Dedifferentiated amniotic fluid mesenchymal stem cell (primary cell): ENCODE results near the gene OR5M3.

Experiments
- DNase-seq: peaks from one replicate; pipeline ENCODE4 v3.0.0-alpha.2; 2016; ENCODE audit errors: extremely low spot score

Gene OR5M3

DNA sequence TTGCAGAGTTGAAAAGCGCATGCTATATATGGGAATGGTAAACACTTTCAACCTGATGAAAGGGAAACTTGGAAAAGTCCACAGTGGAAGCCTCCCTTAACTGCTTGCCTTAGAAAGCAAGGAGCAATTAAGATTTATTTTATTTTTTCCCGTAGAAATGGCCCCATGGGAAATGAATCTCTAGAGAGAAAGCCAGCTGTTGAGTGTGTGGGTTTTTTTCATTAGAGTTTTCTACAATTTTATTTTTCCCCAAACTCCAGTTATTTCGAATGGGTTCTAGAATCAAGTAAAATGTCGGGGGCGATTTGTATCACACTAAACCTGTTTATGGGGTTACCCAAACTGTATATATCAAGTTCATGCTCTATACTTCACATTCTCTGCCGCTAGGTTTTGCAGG lies at the start of gene OR5M3:
OR5M3 (minus strand) TSS at position 101 of the 400 bp plus-strand sequence. CDS start 2,855 bp downstream, outside the sequence.
- no peak for DNase-seq

GRCh38 chr11:56522008-56522407 lies 48.9 kb upstream of the OR5M3 start:
- no peak for DNase-seq

DNA sequence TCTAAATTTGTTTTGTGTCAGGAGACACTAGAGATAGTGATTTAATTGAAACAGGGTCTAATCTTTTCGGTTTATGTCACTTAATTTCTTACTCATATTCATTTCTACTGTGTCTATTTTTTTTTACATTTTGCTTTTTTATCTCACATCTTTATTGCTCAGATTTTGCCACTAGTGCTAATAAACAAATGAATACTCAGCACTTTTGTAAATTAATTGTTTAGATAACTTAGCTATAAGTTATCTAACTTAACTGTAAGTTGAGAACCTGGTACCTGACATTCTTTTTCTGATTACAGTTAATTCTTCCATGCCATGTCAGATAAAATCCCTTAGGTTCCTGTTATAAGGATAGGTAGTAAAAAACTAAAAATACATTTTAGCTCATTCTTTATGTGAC lies 40.1 kb upstream of the OR5M3 start:
- no peak for DNase-seq

DNA sequence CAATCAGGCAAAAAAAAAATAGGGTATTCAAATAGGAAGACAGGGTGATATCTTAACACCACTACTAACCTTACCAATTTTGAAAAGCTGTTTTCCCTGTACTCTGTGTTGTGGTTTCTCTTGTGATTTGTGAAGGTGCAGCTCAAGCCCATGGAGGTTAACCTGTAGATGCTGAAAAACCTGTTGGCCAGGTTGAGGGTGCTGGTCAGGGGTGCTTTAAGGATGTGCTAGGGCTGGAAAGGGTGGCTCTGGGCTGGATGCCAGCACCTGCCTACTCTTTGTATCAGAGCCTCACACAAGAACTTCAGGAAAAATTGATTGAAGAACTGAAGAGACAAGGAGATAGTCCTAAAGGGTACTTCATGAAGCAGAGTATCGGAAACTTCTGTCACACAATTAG lies 36.3 kb upstream of the OR5M3 start:
- no peak for DNase-seq

DNA sequence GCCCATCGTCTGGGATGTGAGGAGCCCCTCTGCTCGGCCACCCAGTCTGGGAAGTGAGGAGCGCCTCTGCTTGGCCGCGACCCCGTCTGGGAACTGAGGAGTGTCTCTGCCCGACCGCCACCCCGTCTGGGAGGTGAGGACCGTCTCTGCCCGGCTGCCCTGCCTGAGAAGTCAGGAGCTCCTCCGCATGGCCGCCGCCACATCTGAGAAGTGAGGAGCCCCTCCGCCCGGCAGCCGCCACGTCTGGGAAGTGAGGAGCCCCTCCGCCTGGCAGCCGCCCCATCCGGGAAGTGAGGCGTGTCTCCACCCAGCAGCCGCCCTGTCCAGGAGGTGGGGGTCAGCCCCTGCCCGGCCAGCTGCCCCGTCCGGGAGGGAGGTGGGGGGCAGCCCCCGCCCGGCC lies 23.9 kb upstream of the OR5M3 start:
- no peak for DNase-seq

- DNase-seq, result no peak
Measured at GRCh38 chr11:56495117-56495516, 22.0 kb upstream of the OR5M3 start.

GRCh38 chr11:56491270-56491669 lies 18.1 kb upstream of the OR5M3 start, which contains the start of gene OR5M8:
Gene OR5M8 (minus strand): TSS chr11:56491370. CDS start chr11:56491370, 0 bp downstream.
- no peak for DNase-seq

- no peak for DNase-seq
Measured at GRCh38 chr11:56486801-56487200, 13.6 kb upstream of the OR5M3 start.

DNA sequence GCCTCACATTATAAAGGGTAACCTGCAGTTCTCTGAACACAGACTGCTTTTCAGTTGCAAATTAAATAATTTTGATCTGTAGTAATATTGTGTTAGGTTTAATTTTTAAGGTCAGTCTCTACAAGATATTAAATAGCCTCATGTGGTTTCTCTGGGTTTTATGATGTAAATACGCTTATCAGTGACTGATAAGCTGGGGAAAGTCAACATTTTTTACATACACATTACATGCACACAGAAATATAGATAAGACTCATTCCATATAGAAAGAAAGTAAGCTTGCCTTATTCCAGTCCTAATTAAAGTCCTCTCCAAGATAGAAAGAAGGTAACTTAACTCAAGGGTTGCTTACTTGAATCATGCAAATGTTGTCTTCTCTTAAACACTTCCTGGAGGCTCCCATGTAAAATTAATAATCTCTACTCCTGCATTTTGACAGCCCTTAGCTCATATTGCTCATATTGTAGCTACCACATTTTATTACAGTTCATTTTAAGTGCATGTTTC lies 1.6 kb upstream of the OR5M3 start:
- no peak for DNase-seq

DNA sequence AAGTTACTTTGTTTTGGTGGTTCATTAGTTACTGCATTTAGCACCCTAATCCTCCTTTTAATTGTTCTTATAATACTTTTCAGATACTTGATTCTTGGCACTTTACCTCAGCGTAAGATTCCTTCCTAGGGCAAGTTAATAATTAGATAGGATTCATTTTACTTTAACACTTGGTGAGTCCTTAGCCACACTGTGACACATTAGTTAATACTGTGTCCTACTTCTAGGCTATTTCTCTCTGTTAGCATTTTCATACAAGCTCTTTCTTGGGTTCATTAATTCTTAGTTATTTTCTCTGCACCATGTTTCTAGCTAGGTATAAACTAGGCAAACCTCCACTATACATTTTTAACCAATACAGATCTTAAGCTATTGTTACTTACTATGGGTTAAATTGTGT lies 16.1 kb downstream of the OR5M3 start:
- DNase-seq, result no peak

GRCh38 chr11:56453521-56453920 lies 19.6 kb downstream of the OR5M3 start:
- DNase-seq, result no peak
